ENCODE data around the gene PARL. TPM values are rescaled to one million over a fixed set of nuclear protein-coding genes. Genes with fewer than 3 reads are reported as not detected.

Gene PARL
- total and polyA plus RNA-seq, 11 donors: 37.9 to 86.9 (median 53.8) TPM

- ATAC-seq (no peak), DNase-seq (no peak)
- Histone ChIP-seq H3K9me3 (no peaks in the 10 kb centered on the region), H3K4me1 (peaks cover 0 to 54% (median 9%) of the 10 kb centered on the region in 12 donors), H3K27ac (peak overlapping the region in 1 of 12 donors; percentile 42), H3K27me3 (no peaks in the 10 kb centered on the region), H3K36me3 (peaks cover 0 to 97% (median 83%) of the 10 kb centered on the region in 9 donors), H3K4me3 (no peak overlapping the region)
- intact Hi-C loops (cut with DNase I): no loop called here
- TF ChIP-seq CTCF (IDR thresholded peaks at IDR 0.05) (no peak), POLR2A (IDR thresholded peaks at IDR 0.05) (no peak)
- 88 to 92% (median 90%) methylated on average over 14 of the region's 14 CpGs for WGBS, 4 donors
Measured at GRCh38 chr3:183779896-183780465, 104.7 kb downstream of the PARL start.

MicroRNA genes within 50 kb of the gene (microRNA counts, 767-probe panel; counts per million panel counts)
- 0 to 71.6 counts per million in 2 donors for microRNA hsa-miR-4448

Small RNAs within 50 kb of the gene (microRNA-seq; reads per million reads assigned to microRNA genes)
- 0 reads per million in 4 donors for gene MIR4448

Other genes with a start within 250 kb of the PARL start
- gene KLHL24, start 249.3 kb downstream of the PARL start, total RNA-seq: 100 to 1,000 TPM; 118 to 275 (median 200) TPM
- gene KLHL24, start 249.3 kb downstream of the PARL start, polyA plus RNA-seq: 10 to 100 TPM; 16.5 to 35.8 TPM
- gene YEATS2, start 187.1 kb downstream of the PARL start, total RNA-seq: 10 to 100 TPM in 5 of 9 donors, 1 to 10 TPM in 4; 6.9 to 21.2 (median 11.7) TPM
- gene YEATS2, start 187.1 kb downstream of the PARL start, polyA plus RNA-seq: 1 to 10 TPM; 3.2 to 8.8 TPM
- 1 to 10 TPM; 1.6 to 6.6 (median 2.3) TPM for gene MAP6D1, start 59.3 kb downstream of the PARL start, total RNA-seq
- under 1 TPM in 1 of 2 donors, not detected in 1; 0.46 TPM for gene MAP6D1, start 59.3 kb downstream of the PARL start, polyA plus RNA-seq
- 10 to 100 TPM; 20.8 to 61.7 (median 34.3) TPM for gene ABCC5, start 133.0 kb upstream of the PARL start, total RNA-seq
- gene ABCC5, start 133.0 kb upstream of the PARL start, polyA plus RNA-seq: 10 to 100 TPM; 16.4 to 30.9 TPM
- gene HTR3D, start 146.9 kb upstream of the PARL start, total RNA-seq: not detected
- gene HTR3D, start 146.9 kb upstream of the PARL start, polyA plus RNA-seq: not detected
- gene HTR3C, start 168.2 kb upstream of the PARL start, total RNA-seq: not detected
- gene HTR3C, start 168.2 kb upstream of the PARL start, polyA plus RNA-seq: not detected
- gene HTR3E, start 212.2 kb upstream of the PARL start, total RNA-seq: not detected
- not detected for gene HTR3E, start 212.2 kb upstream of the PARL start, polyA plus RNA-seq

Data from heart left ventricle (tissue), 16 donors.